RPMI7951 (cell line): ENCODE measurements around the gene HMMR. TPM values are rescaled to one million over a fixed set of nuclear protein-coding genes. Genes with fewer than 3 reads are reported as not detected.
"Not testable (repeated sequence)": the region's sequence is repeated elsewhere in the genome, so short reads cannot be mapped to it uniquely, and the experiment has no call there.

ENCODE experiments used
- DNase-seq: peaks from one replicate; pipeline ENCODE4 v3.0.0-alpha.2; 2012; ENCODE audit warnings: low read depth
- total RNA-seq: library from RNA; depleted of rRNA; stranded (reverse); fragments of >200 nt; shearing (Covaris generic); gene quantifications from 2 replicates; pipeline ENCODE4 v1.2.3, GENCODE V29; 2014; rRNA removed

Gene HMMR, protein sequence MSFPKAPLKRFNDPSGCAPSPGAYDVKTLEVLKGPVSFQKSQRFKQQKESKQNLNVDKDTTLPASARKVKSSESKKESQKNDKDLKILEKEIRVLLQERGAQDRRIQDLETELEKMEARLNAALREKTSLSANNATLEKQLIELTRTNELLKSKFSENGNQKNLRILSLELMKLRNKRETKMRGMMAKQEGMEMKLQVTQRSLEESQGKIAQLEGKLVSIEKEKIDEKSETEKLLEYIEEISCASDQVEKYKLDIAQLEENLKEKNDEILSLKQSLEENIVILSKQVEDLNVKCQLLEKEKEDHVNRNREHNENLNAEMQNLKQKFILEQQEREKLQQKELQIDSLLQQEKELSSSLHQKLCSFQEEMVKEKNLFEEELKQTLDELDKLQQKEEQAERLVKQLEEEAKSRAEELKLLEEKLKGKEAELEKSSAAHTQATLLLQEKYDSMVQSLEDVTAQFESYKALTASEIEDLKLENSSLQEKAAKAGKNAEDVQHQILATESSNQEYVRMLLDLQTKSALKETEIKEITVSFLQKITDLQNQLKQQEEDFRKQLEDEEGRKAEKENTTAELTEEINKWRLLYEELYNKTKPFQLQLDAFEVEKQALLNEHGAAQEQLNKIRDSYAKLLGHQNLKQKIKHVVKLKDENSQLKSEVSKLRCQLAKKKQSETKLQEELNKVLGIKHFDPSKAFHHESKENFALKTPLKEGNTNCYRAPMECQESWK
- total RNA-seq = 70.5 and 79.3 TPM in 2 replicates

DNA sequence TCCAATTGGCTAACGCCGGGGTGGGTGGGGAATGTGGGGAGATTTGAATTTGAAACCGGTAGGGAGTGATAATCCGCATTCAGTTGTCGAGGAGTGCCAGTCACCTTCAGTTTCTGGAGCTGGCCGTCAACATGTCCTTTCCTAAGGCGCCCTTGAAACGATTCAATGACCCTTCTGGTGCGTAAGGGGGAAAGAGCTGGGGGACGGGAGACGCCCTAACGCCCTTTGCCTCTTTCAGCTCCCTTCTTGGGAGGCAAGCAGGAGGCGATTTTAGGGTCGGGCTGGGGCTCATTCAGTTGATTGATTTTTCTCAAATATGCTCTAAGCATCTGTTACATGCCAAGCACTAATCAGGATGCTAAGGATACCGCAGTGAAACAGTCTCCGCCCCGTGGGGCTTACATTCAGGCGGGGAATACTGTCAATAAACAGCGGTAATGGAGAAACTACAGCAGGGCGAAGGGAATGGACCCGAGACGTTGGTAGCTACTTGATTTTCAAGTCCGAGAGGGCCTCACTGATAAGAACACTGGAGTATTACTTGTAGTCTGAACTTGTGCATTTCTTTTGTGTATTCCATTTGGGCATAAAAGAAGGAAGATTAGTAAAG, at the start of gene HMMR:
HMMR (plus strand) TSS at position 71 of the 610 bp plus-strand sequence; CDS start at position 132, 61 bp downstream.
- DNase-seq = no peak

DNA sequence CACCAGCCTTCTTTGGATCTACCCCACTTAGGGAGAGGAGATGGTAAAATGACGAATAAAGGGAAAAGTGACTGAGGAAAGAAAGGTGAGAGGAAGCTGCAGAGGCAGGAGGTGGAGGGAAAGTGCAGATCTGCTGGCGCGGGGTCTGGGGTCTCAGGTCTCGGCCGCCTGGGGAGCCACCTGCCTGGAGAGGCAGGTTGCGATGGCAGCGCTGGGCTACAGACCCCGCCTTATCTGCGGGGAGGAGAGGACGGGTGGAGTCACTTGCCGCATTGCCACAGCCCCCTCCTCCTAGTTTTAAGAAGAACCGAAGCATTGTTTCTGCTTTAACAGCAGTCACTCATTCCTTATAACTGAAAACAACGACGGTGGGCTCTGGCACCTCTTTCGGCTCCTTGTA, 44.8 kb upstream of the HMMR start:
- not testable (repeated sequence) for DNase-seq

DNA sequence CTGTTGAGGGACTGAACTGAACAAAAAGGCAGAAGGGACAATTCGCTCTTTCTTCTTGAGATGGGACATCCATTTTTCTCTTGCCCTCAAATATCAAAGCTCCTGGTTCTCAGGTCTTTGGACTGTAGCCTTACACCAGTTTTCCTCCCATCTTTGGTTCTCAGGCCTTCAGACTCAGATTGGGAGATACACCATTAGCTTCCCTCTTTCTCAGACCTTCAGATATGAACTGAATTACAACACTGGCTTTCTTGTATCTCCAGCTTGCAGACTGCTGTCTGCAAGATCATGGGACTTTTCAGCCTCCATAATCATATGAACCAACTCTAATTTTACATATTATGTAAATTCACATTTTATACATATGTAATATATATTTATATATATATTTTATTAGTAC, 35.6 kb upstream of the HMMR start:
- no peak for DNase-seq

DNA sequence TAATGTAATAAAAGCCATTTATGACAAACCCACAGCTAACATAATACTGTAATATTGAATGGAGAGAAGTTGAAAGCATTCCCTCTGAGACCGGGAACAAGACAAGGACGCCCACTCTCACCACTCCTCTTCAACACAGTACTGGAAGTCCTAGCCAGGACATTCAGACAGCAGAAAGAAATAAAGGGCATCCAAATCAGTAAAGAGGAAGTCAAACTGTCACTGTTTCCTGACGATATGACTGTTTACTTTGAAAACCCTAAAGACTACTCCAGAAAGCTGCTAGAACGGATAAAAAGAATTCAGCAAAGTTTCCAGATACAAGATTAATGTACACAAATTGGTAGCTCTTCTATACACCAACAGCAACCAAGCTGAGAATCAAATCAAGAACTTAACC, 34.3 kb upstream of the HMMR start:
- not testable (repeated sequence) for DNase-seq

DNA sequence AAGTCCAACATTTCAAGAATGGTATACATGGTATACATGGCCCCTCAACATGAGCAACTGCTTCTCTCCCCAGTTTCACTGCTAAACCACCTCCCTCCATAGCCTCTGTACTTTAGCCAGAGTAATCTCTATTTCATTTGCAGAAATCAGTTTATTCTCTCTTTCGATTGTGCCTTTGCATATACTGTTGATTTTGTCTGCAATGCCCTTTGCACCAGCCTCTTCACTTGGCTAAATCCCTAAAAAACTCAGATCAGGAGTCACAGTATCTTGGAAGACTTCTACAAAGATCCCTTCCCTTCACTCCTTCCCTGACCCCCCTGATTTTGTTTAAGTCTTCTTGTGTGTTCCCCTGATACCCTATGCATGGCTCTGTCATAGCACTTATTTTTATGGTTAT, 27.9 kb upstream of the HMMR start:
- no peak for DNase-seq

DNA sequence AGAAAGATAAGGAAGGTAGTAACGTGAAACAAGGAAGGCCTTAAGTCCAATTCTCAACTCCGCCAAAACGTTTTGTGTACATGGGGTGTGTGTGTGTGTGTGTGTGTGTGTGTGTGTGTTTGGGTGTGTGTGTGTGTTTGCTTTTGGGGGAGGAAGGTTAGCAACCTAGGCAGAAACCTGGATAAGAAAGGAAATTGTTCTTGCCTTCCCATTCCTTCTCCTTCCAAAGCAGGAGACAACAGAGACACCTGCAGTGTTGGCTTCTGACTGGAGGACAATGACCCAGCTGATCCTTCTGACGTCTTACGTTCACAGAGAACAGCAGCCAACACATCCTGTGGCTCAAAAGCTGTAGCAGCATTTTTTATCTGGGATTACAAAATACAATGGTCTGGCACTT, 27.2 kb upstream of the HMMR start:
- no peak for DNase-seq

DNA sequence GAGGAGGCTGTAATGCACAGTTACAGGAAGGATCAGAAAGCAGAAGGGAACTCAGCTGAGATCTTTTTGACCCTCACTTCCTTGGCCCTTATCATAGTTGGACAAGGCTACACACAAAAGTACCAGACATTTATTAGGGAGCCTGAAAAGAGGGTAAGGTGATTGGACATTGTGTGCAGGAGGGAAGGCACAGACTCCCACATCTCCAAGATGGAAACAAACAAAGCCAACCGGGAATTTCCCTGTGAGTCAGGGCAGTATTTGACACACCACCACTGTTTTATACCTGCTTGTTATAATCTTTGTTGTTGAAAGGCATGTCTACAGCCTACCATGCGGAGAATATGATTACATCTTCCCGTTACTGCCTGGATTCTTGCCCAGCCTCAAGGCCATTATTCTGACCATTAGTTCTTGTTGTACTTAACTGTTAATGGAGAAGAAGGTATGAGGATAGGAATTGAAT, 26.0 kb upstream of the HMMR start:
- DNase-seq = peak; percentile 53

DNA sequence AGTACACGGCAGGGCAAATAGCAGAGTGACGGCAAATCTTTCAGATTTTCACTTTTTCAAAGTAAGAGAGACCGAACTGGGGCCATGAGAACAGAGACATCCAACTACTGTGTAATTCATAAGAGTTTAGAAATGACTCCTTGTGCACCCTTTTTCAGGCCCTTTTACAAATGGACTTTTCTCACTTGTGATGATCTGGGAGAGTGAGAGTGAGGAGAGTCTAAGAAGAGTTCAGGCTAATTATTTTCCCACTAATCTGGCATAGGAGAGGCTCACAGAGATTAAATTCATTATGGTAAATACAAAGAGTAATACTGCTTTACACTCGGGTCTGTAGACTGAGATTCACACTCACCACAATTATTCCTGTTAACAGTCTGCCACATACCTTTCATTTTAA, 23.9 kb upstream of the HMMR start:
- DNase-seq = no peak

DNA sequence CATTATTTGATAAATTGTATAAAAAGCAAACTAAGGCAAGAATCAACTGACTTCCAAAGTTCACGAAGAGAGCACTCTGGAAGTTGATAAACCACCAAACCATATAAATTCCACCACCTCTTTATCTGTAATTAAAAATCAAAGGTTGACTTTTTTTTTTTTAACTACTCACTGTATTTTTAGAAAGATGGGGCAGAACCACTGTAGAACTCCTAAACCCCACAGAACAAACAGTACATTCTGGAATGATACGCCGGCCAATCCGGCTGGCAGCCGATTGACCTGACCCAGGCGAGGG, 23.5 kb upstream of the HMMR start:
- no peak for DNase-seq

DNA sequence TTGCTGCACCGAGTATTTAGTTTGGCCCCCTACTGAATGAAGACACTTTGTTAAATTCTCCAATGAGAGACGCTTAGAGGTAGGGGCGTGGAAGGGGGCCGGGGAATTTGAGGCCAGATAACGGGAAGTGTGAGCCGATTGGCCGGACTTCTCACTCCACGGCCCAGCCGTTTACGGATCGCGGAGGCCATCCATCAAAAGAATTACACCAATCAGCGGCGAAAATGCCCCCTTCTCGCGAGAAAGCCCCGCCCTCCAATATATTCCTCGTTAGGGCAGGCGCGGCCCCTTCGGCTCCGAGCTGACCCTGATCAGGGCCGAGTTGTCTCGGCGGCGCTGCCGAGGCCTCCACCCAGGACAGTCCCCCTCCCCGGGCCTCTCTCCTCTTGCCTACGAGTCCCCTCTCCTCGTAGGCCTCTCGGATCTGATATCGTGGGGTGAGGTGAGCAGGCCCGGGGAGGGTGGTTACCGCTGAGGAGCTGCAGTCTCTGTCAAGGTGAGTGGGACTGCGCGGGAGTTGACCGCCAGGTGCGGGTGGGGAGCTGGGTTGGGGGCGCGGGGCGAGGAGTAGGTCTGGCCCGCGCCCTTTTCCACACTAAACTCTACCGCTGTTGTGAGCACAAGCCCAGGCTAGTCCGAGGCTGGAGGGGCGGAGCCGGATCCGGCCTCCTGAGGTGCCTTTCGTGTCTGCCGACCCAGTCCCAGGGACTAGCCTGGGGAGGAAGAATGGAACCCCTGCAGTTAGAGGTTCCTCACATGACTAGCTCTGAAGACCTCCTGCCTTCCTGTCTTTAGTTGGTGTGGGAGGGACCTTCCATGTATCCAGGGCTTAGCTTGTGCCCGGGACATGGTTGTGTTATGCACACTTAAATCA, 22.9 kb upstream of the HMMR start, which contains the start of gene CCNG1:
CCNG1 (plus strand) TSS at position 287 of the 874 bp plus-strand sequence. CDS start 1,662 bp downstream, outside the sequence.
- peak; percentile 97 for DNase-seq

DNA sequence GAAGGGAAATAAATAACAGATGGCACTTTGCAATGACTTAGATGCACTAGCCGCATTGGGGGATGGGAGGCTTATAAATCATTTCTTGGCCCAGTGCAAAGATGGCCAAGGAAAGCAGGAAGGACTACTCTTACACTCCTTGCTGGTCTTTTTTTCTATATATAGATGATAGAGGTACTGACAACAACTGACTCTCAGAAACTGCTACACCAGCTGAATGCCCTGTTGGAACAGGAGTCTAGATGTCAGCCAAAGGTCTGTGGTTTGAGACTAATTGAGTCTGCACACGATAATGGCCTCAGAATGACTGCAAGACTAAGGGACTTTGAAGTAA, 21.4 kb upstream of the HMMR start:
- peak; percentile 93 for DNase-seq

DNA sequence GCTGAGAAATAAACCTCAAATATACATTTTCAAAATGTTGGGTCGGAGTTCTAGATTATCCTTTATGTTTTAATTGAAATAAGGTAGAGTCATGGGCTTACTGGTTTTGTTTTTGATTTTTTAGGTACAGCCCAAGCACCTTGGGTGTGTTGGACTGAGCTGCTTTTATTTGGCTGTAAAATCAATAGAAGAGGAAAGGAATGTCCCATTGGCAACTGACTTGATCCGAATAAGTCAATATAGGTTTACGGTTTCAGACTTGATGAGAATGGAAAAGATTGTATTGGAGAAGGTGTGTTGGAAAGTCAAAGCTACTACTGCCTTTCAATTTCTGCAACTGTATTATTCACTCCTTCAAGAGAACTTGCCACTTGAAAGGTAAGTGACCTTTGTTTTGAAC, 19.5 kb upstream of the HMMR start:
- DNase-seq = no peak

DNA sequence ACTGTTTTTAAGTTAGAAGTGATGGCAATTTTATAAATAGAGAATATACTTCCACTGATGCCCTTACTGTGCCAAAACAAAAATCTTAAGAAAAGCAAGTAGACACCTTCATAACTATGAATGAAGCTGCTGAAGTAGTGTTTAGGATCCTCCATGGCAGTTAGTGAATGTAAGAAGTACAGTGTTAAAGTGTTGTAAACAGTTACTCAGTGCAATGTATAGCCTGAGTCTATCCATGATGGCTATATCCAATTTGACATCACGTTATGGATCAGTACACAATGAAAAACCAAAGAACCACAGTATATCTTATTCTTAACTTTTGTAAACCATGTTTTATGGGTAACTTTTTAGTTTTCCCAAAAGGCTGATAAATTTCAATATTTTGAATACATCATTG, 15.9 kb upstream of the HMMR start:
- no peak for DNase-seq

DNA sequence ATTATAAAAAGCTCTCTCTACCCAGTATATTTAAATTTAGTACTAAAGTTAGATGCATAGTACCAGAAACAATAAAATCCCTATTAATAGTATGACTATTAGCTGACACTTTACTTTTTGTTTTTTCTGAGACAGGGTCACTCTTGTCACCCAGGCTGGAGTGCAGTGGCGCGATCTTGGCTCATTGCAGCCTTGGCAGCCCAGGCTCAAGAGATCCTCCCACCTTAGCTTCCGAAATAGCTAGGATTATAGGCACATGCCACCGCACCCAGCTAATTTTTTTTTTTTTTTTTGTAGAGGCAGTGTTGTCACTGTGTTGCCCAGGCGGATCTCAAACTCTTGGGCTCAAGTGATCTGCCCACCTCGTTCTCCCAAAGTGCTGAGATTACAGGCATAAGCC, 15.1 kb upstream of the HMMR start:
- no peak for DNase-seq

DNA sequence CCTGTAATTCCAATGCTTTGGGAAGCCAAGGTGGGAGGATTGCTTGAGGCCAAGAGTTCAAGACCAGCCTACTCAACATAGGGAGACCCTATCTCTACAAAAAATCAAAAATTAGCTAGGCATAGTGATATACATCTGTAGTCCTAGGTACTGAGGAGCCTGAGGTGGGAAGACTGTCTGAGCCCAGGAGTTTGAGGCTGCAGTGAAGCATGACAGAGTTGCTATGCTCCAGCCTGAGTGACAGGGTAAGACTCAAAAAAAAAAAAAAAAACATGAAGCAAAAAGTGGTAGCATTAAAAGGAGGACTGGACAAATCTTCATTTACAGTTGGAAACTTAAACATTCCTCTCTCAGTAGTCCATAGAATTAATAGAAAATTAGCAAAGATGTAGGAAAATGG, 13.2 kb upstream of the HMMR start:
- DNase-seq = no peak

DNA sequence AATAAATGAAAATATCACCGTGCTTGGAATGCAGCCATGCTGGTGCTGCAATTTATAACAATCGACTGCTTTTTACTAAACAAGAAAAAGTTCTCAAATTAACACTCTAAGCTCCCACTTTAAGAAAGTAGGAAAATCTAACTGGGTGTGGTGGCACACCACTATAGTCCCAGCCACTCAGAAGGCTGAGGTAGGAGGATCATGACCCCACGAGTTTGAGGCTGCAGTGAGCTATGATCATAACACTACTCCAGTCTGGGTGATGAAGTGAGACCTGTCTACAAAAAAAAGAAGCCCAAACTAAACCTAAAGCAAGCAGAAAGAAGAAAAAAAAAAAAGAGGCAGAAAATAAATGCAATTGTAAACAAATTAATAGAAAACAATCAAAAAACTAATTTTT, 12.6 kb upstream of the HMMR start:
- no peak for DNase-seq

DNA sequence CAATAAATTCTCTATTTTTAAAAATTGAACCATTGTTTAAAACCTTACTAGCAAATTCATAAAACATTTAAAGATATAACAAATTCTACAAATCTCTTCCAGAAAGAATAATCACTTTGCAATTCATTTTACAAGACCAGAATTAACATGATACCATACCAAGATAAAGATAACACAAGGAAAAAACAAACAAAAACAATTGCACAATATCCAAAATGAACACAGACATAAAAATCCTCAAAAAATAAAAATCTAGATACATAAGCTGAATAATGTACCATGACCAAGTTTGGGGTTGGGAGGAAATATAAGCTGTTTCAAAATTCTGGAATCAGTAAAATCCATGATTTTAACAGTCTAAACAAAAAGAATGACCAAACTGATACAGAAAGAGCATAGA, 11.9 kb upstream of the HMMR start:
- no peak for DNase-seq

DNA sequence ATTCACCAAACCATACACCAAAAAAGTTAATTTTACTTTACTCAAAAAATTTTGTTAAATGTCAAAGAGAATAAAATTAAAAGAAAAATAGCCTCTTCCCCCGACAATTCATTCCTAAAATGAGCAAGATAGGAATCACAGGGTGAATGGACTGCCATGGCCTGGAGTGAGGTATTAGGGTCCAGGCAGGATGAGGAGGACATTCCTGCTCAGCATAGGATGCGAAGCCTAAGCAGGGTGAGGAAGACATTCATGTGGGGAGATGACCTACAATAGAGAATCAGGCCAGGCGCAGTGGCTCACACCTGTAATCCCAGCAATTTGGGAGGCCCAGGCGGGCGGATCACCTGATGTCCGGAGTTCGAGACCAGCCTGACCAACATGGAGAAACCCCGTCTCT, 8.9 kb upstream of the HMMR start:
- no peak for DNase-seq

DNA sequence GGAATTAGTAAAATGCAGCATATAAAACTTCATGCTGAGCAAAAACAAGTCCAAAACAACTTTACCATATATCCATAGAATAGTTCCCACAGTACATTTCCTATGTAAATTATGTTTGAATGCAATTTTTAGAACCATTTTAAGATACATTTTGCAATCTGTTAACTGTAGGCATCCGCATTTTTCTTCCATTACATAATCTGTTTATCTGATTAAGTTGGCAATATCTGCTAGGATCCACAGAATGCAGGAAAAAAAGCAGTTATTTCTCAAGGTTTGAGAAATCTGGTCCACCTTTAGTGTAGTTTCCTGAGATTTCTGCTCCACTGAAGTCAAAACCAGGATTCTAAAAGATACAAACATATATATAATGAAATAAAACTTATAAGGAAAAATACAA, 6.7 kb upstream of the HMMR start:
- DNase-seq = no peak

DNA sequence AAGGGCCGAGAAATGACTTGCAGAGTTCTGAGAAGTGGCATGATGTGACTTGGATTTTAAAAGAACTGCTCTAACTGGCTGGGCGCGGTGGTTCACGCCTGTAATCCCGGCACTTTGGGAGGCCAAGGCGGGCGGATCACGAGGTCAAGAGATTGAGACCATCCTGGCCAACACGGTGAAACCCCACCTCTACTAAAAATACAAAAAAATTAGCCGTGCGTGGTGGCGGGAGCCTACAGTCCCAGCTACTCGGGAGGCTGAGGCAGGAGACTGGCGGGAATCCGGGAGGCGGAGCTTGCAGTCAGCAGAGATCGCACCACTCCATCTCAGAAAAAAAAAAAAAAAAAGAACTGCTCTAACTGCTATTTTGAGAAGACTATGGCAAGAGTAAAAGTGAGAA, 5.0 kb upstream of the HMMR start:
- DNase-seq = not testable (repeated sequence)

DNA sequence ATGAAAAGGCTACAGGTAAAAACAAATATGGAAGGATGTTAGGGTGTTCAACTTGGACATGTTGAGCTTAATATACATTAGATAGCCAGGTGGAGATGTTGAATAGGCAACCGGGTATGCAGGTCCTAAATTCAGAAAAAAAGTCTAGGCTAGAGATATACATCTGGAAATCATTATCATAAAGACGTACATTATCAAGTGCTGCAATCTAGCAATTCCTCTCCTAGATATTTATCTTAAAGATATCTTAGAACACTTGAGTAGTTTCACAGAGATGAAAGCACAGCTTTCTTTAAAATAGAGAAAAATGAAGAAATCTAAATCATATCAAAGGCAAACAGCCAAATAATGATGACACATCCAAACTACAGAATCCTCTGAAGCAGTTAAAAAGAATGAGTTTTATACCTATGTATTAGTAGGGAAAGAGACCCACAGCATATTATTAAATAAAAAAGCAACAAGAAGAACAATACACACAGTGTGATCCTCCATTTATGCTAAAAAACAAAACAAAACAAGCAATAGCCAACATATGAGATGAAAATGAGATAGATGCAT, 4.3 kb upstream of the HMMR start:
- no peak for DNase-seq

DNA sequence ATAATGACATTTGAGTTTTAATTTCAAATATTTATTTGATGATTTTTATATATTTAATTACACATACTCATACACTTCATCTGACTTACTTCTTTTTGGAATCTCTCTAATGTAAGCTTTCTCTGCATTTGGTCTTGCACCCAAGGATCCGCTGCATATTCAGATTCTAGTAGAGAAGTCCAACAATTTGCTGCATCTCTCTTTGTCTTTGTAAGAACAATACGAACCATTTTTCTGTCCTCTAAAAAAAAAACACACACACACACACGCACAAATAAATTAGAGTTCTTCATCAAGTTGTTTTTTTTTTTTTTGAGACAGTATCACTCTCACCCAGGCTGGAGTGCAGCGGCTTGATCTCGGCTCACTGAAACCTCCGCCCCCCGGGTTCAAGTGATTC, 3.6 kb upstream of the HMMR start:
- DNase-seq = no peak
